NCI-H146 (cell line): ENCODE measurements around the gene GALNT18.

ENCODE experiments used
- DNase-seq: peaks from one replicate; lab custom pipeline; 2025; lab: John Stamatoyannopoulos, UW

The GALNT18 gene

GRCh38 chr11:11624204-11624603 lies 2.4 kb upstream of the GALNT18 start:
- DNase-seq, result no peak

GRCh38 chr11:11622772-11623171 lies 967 bp upstream of the GALNT18 start:
- peak; percentile 73 for DNase-seq

GRCh38 chr11:11622340-11622706 lies 518 bp upstream of the GALNT18 start:
- DNase-seq, result no peak

GRCh38 chr11:11620921-11621572 lies 758 bp downstream of the GALNT18 start:
- peak; percentile 58 for DNase-seq

GRCh38 chr11:11620173-11620920 lies 1.5 kb downstream of the GALNT18 start:
- peak; percentile 77 for DNase-seq

- DNase-seq, result peak; percentile 8
Observed at GRCh38 chr11:11618973-11619435, 2.8 kb downstream of the GALNT18 start.

- DNase-seq, result no peak
Observed at GRCh38 chr11:11615086-11615485, 6.7 kb downstream of the GALNT18 start.

GRCh38 chr11:11612439-11612838 lies 9.4 kb downstream of the GALNT18 start:
- no peak for DNase-seq

- peak; percentile 9 for DNase-seq
Observed at GRCh38 chr11:11611381-11611780, 10.4 kb downstream of the GALNT18 start.

GRCh38 chr11:11608783-11609232 lies 13.0 kb downstream of the GALNT18 start:
- peak; percentile 11 for DNase-seq

- DNase-seq, result no peak
Observed at GRCh38 chr11:11607772-11608171, 14.0 kb downstream of the GALNT18 start.

- no peak for DNase-seq
Observed at GRCh38 chr11:11605821-11606450, 15.9 kb downstream of the GALNT18 start.

- no peak for DNase-seq
Observed at GRCh38 chr11:11605181-11605580, 16.6 kb downstream of the GALNT18 start.

- DNase-seq, result no peak
Observed at GRCh38 chr11:11604370-11604990, 17.3 kb downstream of the GALNT18 start.

GRCh38 chr11:11602011-11602410 lies 19.8 kb downstream of the GALNT18 start:
- no peak for DNase-seq

GRCh38 chr11:11600288-11600687 lies 21.5 kb downstream of the GALNT18 start:
- DNase-seq, result no peak

- DNase-seq, result no peak
Observed at GRCh38 chr11:11598243-11598642, 23.6 kb downstream of the GALNT18 start.

- no peak for DNase-seq
Observed at GRCh38 chr11:11594162-11594561, 27.6 kb downstream of the GALNT18 start.

GRCh38 chr11:11592146-11592684 lies 29.6 kb downstream of the GALNT18 start:
- no peak for DNase-seq

- no peak for DNase-seq
Observed at GRCh38 chr11:11589437-11589836, 32.4 kb downstream of the GALNT18 start.

GRCh38 chr11:11588891-11589290 lies 32.9 kb downstream of the GALNT18 start:
- DNase-seq, result no peak

- DNase-seq, result no peak
Observed at GRCh38 chr11:11588243-11588642, 33.6 kb downstream of the GALNT18 start.
